ENCODE results near the gene MAGI1.
A peak's percentile ranks its signal among the peaks of the same experiment; 100 is the strongest.

MAGI1 gene

GRCh38 chr3:65379223-65379622, 659.5 kb downstream of the MAGI1 start:
- no peak for DNase-seq

GRCh38 chr3:65377637-65378036, 661.1 kb downstream of the MAGI1 start:
- DNase-seq = no peak

- DNase-seq = no peak
These were observed 662.3 kb downstream of the MAGI1 start for GRCh38 chr3:65376426-65376825.

GRCh38 chr3:65371053-65371452, 667.7 kb downstream of the MAGI1 start:
- DNase-seq = no peak

- no peak for DNase-seq
These were observed 669.9 kb downstream of the MAGI1 start for GRCh38 chr3:65368866-65369265.

GRCh38 chr3:65362688-65363087, 676.0 kb downstream of the MAGI1 start:
- no peak for DNase-seq

- no peak for DNase-seq
These were observed 677.3 kb downstream of the MAGI1 start for GRCh38 chr3:65361448-65361847.

GRCh38 chr3:65356331-65357248, 682.1 kb downstream of the MAGI1 start:
- DNase-seq = no peak

GRCh38 chr3:65354880-65355279, 683.8 kb downstream of the MAGI1 start:
- DNase-seq = no peak

- no peak for DNase-seq
These were observed 685.8 kb downstream of the MAGI1 start for GRCh38 chr3:65352951-65353350.

- DNase-seq = no peak
These were observed 687.0 kb downstream of the MAGI1 start for GRCh38 chr3:65351753-65352152.

GRCh38 chr3:65350801-65351476, 687.8 kb downstream of the MAGI1 start:
- DNase-seq = no peak

- no peak for DNase-seq
These were observed 690.2 kb downstream of the MAGI1 start for GRCh38 chr3:65348398-65348995.

GRCh38 chr3:65347166-65347565, 691.6 kb downstream of the MAGI1 start:
- DNase-seq = no peak

- DNase-seq = no peak
These were observed 693.9 kb downstream of the MAGI1 start for GRCh38 chr3:65344846-65345245.

GRCh38 chr3:65344444-65344843, 694.3 kb downstream of the MAGI1 start:
- no peak for DNase-seq

- DNase-seq = no peak
These were observed 695.0 kb downstream of the MAGI1 start for GRCh38 chr3:65343736-65344135.

GRCh38 chr3:65343026-65343425, 695.7 kb downstream of the MAGI1 start:
- no peak for DNase-seq

GRCh38 chr3:65342084-65342683, 696.5 kb downstream of the MAGI1 start:
- DNase-seq = peak; percentile 55

- no peak for DNase-seq
These were observed 699.5 kb downstream of the MAGI1 start for GRCh38 chr3:65339192-65339740.

GRCh38 chr3:65338571-65338970, 700.1 kb downstream of the MAGI1 start:
- DNase-seq = no peak

GRCh38 chr3:65335587-65335986, 703.1 kb downstream of the MAGI1 start:
- DNase-seq = no peak

GRCh38 chr3:65334045-65334665, 704.6 kb downstream of the MAGI1 start:
- DNase-seq = peak in 1 of 2 experiments; percentile 3

Data from AML-193 (cell line).